ENCODE data around the gene DCLK1. TPM values are rescaled to one million over a fixed set of nuclear protein-coding genes. Genes with fewer than 3 reads are reported as not detected.

Gene DCLK1
- total RNA-seq, 4 donors from 2014 or later = 11.9 to 26.4 (median 15.5) TPM

GRCh38 chr13:36061621-36062020 is 69.6 kb downstream of the DCLK1 start:
- 51 to 52% methylated on average over 4 of the region's 4 CpGs for WGBS, 2 donors
- no peaks in the 10 kb centered on the region for H3K9me3 ChIP-seq
- no peaks in the 10 kb centered on the region for H3K4me1 ChIP-seq
- intact Hi-C loops (cut with DNase I) = no loop called here
- no peak overlapping the region for H3K4me3 ChIP-seq (replicated peaks in 1 of 3)
- no peaks in the 10 kb centered on the region for H3K27me3 ChIP-seq
- H3K27ac ChIP-seq = no peak overlapping the region
- TF ChIP-seq POLR2A (IDR thresholded peaks at IDR 0.05) (no peak), CTCF (IDR thresholded peaks at IDR 0.05) (no peak)
- no peaks in the 10 kb centered on the region for H3K36me3 ChIP-seq
- DNase-seq = no peak

- TF ChIP-seq POLR2A (IDR thresholded peaks at IDR 0.05) (no peak), CTCF (IDR thresholded peaks at IDR 0.05) (no peak)
Observed at GRCh38 chr13:36061054-36061453, 70.1 kb downstream of the DCLK1 start.

GRCh38 chr13:36059321-36059720 is 71.9 kb downstream of the DCLK1 start:
- no peak overlapping the region for H3K27ac ChIP-seq
- no peak for TF ChIP-seq CTCF (IDR thresholded peaks at IDR 0.05)
- H3K4me3 ChIP-seq (replicated peaks in 1 of 3) = no peak overlapping the region
- WGBS, 2 donors = 23 to 27% methylated on average over 1 of the region's 1 CpG
- H3K36me3 ChIP-seq = no peaks in the 10 kb centered on the region
- H3K27me3 ChIP-seq = no peaks in the 10 kb centered on the region
- no peaks in the 10 kb centered on the region for H3K4me1 ChIP-seq
- intact Hi-C loops (cut with DNase I) = no loop called here
- DNase-seq = peak in 1 of 2 donors; percentile 8
- no peaks in the 10 kb centered on the region for H3K9me3 ChIP-seq

More at GRCh38 chr13:36061054-36061453, 70.1 kb downstream of the DCLK1 start:
- Histone ChIP-seq H3K4me1 (no peaks in the 10 kb centered on the region), H3K27me3 (no peaks in the 10 kb centered on the region), H3K36me3 (no peaks in the 10 kb centered on the region), H3K9me3 (no peaks in the 10 kb centered on the region), H3K27ac (no peak overlapping the region), H3K4me3 (replicated peaks in 1 of 3) (no peak overlapping the region)
- DNase-seq = no peak
- 66 to 78% methylated on average over 4 of the region's 4 CpGs for WGBS, 2 donors
- intact Hi-C loops (cut with DNase I) = no loop called here

GRCh38 chr13:36058116-36058515 is 73.1 kb downstream of the DCLK1 start:
- Histone ChIP-seq H3K9me3 (no peaks in the 10 kb centered on the region), H3K27ac (no peak overlapping the region), H3K27me3 (no peaks in the 10 kb centered on the region), H3K36me3 (no peaks in the 10 kb centered on the region), H3K4me1 (no peaks in the 10 kb centered on the region), H3K4me3 (replicated peaks in 1 of 3) (no peak overlapping the region)
- TF ChIP-seq POLR2A (IDR thresholded peaks at IDR 0.05) = no peak
- no peak for TF ChIP-seq CTCF (IDR thresholded peaks at IDR 0.05)
- WGBS, 2 donors = 67 to 68% methylated on average over 2 of the region's 2 CpGs
- no peak for DNase-seq
- intact Hi-C loops (cut with DNase I) = no loop called here

- Histone ChIP-seq H3K9me3 (no peaks in the 10 kb centered on the region), H3K27ac (no peak overlapping the region), H3K27me3 (no peaks in the 10 kb centered on the region), H3K4me3 (replicated peaks in 1 of 3) (no peak overlapping the region), H3K36me3 (no peaks in the 10 kb centered on the region), H3K4me1 (no peaks in the 10 kb centered on the region)
- 71 to 80% methylated on average over 1 of the region's 1 CpG for WGBS, 2 donors
- intact Hi-C loops (cut with DNase I) = no loop called here
- TF ChIP-seq CTCF (IDR thresholded peaks at IDR 0.05) (no peak), POLR2A (IDR thresholded peaks at IDR 0.05) (no peak)
- DNase-seq = no peak
Observed at GRCh38 chr13:36057547-36057946, 73.6 kb downstream of the DCLK1 start.
